CD4-positive, alpha-beta T cell treated with Interleukin-10 for 1 hour (primary cell): ENCODE data around the gene SCYL1.
A peak's percentile ranks its signal among the peaks of the same experiment; 100 is the strongest.
"Not testable (repeated sequence)": the region's sequence is repeated elsewhere in the genome, so short reads cannot be mapped to it uniquely, and the experiment has no call there.

Source experiments
- DNase-seq: peaks from one replicate; pipeline ENCODE4 v3.0.0-alpha.2; 2020

The SCYL1 gene

DNA sequence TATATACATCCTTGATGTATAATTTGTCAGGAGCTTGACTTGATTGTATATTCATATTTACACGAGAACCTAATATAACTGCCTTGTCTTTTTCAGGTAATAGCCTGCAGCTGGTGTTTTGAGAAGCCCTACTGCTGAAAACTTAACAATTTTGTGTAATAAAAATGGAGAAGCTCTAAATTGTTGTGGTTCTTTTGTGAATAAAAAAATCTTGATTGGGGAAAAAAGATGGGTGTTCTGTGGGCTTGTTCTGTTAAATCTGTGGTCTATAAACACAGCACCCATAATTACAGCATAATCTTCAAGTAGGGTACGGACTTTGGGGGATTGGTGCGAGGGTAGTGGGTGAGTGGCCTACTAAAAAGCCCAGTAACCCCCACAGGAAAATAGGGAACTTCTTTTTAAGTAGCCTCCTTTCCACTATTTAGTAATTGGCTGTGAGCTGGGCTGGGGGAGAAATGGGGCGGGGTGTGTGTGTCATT lies 18.6 kb upstream of the SCYL1 start:
- no peak for DNase-seq

DNA sequence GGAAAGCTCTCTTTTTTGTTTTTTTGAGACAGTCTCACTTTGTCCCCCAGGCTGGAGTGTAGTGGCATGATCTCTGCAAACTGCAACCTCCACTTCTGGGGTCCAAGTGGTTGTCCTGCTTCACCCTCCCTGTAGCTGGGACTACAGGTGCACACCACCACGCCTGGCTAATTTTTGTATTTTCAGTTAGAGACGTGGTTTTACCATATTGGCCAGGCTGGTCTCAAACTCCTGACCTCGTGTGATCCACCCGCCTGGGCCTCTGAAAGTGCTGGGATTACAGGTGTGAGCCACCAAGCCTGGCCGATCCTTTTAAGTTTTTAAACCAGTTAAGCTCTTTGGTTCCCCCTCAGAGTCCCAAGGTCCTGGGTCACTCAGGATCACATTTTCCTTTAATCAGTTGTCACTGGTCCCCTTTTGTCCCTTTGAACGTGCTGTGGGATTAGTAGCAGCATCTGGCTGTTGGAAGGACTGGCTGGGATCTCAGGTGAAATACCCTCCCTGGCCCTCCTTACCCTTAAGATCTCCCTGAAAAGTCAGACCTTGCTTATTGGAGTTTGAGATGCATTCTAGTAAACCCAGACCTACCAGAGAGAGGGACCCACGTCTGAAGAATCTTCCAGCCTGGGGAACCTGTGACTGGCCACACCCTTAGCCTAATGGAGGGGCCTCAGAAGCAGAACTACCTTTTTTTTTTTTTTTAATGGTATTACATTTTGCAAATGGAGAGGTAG lies 17.9 kb upstream of the SCYL1 start:
- DNase-seq, result peak; percentile 79

DNA sequence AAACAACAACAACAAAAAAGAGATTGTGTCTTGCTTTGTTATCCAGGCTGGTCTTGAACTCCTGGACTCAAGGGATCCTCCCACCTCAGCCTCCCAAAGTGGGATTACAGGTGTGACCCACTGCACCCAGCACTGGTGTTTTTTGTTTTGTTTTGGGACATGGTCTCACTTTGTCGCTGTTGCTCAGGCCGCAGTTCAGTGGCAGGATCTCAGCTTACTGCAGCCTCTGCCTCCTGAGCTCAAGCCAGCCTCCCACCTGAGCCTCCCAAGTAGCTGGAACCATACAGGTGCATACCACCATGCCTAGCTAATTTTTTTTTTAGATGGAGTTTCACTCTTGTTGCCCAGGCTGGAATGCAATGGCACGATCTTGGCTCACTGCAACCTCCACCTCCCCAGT lies 12.6 kb upstream of the SCYL1 start:
- DNase-seq, result not testable (repeated sequence)

DNA sequence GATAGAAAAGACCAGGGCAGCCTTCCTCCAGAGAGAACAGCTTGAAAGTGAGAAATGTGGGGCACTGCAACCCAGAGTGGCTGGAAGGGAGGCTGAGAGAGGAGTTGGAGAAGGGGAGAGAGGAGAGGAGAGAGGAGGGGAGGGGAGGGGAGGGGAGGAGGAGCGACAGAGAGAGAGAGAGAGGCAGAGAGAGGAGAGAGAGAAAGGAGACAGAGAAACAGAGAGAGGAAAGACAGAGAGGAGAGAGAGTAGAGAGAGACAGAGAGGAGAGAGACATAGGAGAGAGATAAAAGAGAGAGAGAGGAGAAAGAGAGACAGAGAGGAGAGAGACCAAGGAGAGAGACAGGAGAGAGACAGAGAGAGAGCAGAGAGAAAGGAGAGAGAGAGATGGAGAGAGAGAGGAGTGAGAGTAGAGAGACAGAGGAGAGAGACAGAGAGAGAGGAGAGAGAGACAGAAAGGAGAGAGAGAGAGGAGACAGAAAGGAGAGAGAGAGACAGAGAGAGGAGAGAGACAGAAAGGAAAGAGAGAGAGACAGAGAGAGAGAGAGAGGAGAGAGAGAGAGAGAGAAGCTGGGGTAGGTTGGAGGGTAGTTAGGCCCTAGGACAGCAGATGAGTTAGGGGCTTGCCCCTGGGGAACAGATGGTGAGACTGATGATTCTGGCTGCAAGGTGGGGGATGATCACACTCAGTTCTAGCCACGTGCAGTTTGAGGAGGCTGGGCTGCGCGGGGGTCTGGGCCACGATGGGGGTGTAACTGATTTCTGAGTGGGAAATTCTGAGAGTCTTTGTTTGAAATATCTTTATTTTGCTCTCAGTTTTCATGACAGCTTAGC lies 8.5 kb upstream of the SCYL1 start:
- DNase-seq, result no peak

GRCh38 chr11:65518941-65519549 lies 5.8 kb upstream of the SCYL1 start:
- not testable (repeated sequence) for DNase-seq

- DNase-seq, result peak; percentile 52
Measured at GRCh38 chr11:65521777-65522521, 2.9 kb upstream of the SCYL1 start.

DNA sequence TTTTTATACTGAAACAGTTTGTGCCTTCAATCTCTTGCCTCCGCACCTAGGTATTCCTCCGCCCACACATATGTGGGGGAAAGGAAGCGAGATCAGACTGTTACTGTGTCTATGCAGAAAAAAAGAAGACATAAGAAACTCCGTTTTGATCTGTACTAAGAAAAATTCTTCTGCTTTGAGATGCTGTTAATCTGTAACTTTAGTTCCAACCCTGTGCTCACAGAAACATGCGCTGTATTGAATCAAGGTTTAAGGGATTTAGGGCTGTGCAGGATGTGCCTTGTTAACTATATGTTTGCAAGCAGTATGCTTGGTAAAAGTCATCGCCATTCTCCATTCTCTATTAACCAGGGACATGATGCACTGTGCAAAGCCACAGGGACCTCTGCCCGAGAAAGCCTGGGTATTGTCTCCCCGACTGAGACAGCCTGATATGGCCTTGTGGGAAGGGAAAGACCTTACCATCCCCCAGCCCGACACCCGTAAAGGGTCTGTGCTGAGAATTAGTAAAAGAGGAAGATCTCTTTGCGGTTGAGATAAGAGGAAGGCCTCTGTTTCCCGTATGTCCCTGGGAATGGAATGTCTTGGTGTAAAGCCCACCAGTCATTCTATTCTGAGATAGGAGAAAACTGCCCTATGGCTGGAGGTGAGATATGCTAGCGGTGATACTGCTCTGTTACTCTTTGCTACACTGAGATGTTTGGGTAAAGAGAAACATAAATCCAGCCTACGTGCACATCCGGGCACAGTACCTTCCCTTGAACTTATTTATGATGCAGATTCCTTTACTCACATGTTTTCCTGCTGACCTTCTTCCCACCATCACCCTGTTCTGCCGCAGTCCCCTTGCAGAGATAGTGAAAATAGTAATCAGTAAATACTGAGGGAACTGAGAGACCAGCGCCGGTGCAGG lies 1.9 kb upstream of the SCYL1 start:
- peak; percentile 43 for DNase-seq

- DNase-seq, result not testable (repeated sequence)
Measured at GRCh38 chr11:65523631-65523968, 1.3 kb upstream of the SCYL1 start.

DNA sequence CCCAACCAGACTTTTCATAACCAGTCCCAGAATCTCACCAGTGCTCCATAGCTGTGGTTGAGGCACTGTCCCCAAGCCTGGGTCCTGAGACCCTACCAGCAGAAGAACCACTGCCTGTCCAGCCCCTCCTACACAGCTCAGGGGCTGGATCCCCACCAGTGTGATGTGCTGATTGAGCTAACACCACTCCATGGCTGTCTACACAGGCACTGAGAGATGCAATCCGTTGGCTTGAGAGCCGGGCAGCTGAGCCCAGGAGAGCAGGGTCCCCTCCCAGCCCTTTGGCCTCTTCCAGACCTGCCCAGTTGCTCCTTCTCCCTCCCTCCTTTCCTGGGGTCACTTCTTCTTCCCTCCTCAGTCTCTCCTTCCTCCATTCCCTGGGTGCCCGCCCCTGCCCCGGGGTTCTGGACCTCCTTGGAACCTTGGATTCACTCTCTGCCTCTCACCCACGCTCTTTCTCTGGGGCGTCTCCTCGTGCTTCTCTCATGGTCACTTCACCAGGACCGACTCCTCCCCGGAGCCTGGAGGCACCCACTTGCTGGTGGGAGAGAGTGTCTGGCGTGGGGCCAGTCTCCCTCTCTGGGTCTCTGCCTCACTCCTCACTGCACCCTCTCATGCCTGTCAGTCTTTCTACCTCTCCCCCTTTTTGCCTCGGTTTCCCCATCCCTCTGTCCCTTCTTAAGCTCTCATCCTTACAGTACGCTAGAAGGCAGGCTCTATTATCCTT lies 706 bp upstream of the SCYL1 start:
- DNase-seq, result no peak

GRCh38 chr11:65525546-65526480 lies 930 bp downstream of the SCYL1 start:
- no peak for DNase-seq

DNA sequence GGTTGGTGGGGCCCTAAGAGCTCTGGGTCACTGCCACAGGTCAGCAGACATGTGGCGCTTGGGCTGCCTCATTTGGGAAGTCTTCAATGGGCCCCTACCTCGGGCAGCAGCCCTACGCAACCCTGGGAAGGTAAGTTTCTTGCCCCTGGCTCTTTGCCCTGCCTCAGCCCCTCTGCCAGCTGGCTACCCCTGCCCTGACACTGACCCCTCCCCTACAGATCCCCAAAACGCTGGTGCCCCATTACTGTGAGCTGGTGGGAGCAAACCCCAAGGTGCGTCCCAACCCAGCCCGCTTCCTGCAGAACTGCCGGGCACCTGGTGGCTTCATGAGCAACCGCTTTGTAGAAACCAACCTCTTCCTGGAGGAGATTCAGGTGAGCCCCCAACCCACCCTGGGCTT lies 1.9 kb downstream of the SCYL1 start:
- DNase-seq, result no peak

DNA sequence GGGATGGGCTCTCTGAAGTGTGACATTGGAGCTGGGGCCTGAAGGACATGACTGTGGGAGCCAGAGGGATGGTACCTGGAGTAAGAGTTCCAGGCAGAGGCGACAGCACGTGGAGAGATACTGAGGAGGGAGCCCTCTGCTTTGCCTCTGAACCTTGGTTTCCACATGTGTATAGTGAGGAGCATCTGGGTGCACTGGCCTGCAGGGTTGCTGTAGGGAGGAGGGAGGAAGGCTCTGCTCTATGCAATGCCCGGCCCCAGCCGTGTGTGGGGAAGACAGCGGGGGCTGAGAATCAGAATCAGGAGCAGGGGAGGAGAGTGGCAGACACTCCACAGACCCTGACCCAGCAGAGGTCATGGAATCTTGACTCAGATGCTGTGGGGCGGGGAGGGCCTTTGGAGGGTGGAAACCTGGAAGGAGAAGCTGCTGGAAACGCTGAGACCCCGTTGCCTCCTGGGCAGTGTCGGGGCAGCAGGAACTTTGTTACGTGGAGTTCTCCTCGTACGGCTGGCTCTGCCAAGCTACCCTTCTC lies 4.0 kb downstream of the SCYL1 start:
- DNase-seq, result no peak

GRCh38 chr11:65529475-65530156 lies 4.7 kb downstream of the SCYL1 start:
- no peak for DNase-seq

GRCh38 chr11:65530157-65530496 lies 5.2 kb downstream of the SCYL1 start:
- peak; percentile 51 for DNase-seq

DNA sequence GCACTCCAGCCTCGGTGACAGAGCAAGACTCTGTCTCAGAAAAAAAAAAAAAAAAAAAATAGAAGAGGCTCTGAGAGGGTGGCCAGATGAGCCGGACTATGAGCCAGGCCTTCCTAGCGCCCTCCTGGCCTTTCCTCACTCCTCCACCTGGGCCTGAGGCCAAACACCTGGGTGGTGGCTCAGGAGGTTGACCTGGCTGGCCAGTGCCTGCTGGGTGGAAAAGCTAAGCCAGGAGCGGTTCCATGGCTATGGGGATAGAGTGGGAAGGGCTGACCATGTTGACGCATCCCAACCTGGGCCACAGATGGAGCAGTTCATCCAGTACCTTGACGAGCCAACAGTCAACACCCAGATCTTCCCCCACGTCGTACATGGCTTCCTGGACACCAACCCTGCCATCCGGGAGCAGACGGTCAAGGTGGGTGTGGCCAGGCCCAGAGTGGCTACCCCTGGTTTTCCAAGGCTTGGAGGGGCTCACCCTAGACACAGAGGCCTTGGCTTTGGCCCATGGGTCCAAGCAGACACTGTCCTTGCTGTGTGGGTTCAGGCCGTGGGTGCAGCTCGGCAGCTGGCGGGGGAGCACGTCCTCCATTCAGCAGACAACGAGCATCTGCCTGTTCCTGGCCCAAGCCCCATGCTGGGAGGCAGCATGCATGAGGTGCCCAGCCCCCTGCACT lies 7.6 kb downstream of the SCYL1 start:
- no peak for DNase-seq

DNA sequence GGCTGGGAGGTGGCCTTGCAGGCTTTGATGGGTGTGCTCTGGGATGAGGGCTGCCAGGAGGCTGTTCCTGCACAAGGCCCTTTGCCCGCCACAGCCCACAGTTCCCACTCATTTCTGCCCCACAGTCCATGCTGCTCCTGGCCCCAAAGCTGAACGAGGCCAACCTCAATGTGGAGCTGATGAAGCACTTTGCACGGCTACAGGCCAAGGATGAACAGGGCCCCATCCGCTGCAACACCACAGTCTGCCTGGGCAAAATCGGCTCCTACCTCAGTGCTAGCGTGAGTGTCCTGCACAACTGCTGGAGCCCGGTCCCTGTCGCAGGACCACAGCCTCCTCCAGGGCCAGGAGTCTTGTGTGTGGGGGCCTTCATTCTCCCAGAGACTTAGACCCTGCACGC lies 10.2 kb downstream of the SCYL1 start:
- DNase-seq, result no peak

DNA sequence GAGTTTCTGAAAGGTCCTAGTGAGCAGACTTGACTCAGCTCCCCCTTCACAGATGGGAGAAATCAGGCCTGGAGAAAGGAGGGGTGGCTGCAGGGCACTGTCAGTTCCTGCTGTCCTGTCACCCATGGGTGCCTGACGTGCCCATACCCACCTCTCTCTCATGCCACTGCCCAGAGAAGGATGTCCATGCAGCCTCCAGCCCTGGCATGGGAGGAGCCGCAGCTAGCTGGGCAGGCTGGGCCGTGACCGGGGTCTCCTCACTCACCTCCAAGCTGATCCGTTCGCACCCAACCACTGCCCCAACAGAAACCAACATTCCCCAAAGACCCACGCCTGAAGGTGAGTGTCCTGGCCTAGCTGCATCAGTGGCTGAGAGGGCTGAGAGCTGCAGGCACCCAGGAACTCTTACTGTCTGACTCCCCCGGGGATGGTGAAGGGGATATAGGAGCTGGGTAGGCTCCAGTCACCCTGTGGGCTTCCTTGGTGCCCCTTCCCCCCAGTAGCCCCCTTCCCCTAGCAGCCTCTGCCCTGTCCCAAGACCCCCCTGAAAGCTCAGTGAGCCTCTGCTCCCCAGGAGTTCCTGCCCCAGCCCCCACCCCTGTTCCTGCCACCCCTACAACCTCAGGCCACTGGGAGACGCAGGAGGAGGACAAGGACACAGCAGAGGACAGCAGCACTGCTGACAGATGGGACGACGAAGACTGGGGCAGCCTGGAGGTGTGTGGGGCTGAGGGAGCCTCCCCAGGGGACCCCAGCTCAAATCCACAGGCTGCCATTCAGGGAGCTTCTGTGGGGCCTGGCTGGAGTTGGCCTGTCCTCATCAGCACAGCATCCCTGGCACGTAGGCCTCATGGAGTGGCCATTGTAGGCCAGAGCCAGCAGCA lies 11.8 kb downstream of the SCYL1 start:
- DNase-seq, result no peak

GRCh38 chr11:65537296-65537597 lies 12.4 kb downstream of the SCYL1 start:
- no peak for DNase-seq
